ENCODE data around the gene AOC2.

AOC2 gene

GRCh38 chr17:42844271-42844670, at the start of gene AOC2:
Gene AOC2 (plus strand): TSS chr17:42844580. CDS start chr17:42844627, 47 bp downstream.
- DNase-seq: no peak

GRCh38 chr17:42795061-42795460, 49.3 kb upstream of the AOC2 start:
- no peak for DNase-seq

DNA sequence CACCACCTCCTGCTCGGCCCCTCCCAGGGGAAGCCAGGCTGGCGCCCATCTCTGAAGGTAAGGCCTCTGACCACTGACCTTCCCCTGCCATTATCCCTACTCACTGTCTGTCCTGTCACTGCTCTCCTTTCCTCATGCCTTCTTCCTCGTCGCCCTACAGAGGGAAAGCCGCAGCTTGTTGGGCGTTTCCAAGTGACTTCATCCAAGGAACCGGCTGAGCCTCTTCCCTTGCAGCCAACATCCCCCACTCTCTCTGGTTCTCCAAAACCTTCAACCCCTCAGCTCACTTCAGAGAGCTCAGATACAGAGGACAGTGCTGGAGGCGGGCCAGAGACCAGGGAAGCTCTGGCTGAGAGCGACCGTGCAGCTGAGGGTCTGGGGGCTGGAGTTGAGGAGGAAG, 48.9 kb upstream of the AOC2 start:
- no peak for DNase-seq

- DNase-seq: no peak
Measured at GRCh38 chr17:42796066-42796758, 48.2 kb upstream of the AOC2 start.

DNA sequence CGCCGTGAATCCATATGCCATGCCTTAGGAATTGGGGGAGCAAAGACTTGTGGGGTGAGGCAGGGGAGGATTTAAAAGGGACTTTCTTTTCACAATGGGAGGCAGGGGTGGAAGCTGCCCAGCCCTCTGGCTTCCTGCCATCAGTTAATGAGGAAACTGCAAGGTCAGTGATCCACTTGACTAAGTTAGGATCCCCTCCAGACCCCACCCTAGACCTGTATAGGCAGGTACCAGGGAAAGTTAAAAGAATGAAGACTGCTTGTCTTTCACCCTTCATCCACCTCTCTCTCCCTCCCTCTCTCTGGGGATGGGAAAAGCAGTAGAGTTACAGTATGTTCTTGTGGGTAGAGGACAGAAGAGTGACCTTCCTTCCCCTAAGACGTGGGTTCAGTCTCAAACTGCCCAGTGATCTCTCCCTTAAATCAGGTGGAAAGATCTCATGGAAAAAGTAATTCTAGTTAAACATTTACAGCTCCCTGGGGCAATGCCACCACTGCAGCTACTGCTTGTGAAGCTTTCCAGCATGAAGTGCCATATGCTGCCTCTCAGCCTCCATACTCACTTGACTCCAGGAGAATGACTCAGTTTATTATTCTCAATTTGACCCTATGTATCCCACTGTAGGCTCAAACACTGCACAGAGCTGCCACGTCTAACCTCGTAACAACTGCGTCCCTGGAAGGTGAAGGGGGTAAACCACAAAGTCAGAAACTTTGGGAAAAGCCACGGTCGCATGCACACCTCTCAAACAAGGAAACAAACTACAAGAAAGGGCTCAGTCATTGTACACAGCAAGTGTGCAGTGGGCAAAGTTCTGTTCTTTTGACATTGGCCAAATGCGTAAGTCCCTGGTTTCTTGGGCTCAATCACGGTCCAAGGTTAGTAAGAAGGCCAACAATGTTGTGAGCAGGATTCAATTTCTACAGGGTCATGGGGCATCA, 47.0 kb upstream of the AOC2 start:
- no peak for DNase-seq

- DNase-seq: no peak
Measured at GRCh38 chr17:42798011-42798382, 46.4 kb upstream of the AOC2 start.

DNA sequence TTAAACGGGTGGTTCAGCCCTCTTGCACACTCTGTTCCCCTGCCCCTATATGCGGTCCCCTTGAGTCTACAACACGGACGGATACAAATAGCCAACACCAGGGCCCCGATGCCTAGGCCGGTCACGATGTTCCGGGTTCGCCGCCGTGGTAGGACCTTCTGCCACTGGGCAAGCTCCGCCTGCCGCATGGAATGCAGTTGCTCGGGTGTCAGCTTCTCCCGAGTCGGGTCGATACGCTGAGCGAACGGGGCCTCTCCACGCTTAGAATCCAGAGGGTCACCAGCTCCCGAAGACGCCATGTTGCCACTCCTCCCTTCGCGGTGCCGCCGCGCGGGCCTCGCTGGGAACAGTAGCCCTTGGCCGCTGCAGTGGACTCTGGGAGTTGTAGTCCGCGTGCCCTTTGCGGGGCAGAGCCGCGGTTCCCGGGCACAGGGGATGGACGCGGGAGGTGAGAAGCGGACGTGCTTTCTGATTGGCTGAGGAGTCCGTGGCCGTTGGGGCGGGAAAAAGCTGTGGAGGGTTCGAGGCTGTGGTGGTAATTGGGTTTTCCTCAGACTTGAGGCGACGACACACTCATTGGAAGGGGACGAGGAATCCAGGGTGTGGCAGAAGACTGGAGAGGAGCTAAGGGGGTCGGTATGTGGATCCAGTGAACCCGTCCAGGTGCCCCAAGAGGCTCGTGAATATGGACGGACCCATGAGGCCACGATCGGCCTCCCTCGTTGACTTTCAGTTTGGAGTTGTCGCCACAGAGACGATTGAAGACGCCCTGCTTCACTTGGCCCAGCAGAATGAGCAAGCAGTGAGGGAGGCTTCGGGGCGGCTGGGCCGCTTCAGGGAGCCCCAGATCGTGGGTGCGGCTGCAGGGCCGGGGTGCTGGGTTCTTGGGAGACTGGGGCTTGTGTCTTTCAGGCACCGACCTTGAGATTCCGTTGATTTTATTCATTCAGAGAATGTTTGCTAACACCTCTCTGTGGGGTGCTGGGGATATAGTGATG, 45.7 kb upstream of the AOC2 start, which contains the start of the genes CNTD1 and COA3:
Gene CNTD1 (plus strand): TSS at position 479 of the 998 bp plus-strand sequence. CDS start 207 bp downstream, at position 686.
Gene COA3 (minus strand): TSS at position 322 of the 998 bp plus-strand sequence. CDS start 23 bp downstream, at position 299.
- DNase-seq: peak; percentile 79

- DNase-seq: no peak
Measured at GRCh38 chr17:42803074-42803883, 41.1 kb upstream of the AOC2 start.

- DNase-seq: no peak
Measured at GRCh38 chr17:42804918-42805367, 39.4 kb upstream of the AOC2 start.

DNA sequence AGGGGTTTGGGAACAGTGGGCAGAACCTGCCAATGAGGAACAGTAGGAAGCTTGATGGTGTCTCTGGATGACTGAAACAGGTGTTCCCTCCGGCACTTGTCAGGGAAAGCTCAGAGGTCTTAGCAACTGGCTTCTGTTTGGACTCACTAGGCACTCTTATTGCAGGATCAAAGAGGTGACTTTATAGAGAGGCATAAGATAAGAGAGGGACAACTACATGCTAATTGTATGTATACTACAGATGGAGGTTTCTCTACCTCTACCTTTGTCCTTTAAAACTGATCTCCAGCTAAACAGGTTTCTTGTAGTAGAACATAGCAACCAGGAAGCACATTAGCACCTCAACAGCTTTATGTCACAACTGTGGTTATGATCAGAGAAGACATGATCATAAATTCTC, 38.1 kb upstream of the AOC2 start:
- DNase-seq: no peak

GRCh38 chr17:42809250-42809649, 35.1 kb upstream of the AOC2 start:
- no peak for DNase-seq

- DNase-seq: no peak
Measured at GRCh38 chr17:42814633-42815399, 29.6 kb upstream of the AOC2 start.

DNA sequence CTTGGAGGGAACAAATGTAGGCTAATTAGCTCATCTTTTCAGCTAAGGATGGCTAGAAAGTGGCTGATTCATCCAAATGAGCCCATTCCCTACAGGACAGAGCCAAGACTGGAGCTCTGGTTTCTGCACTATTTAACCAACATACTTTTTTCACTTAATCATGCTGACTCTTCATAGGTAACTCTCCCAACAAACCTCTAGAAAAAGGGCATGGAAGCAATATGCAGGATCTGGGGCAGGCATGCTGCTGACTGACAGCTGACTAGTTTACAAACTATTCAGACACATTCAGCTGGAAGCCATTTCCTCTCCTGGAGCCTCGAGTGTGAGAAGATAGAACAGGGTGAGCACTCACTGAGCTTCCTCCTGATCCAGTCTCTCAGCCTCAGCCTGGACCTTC, 26.5 kb upstream of the AOC2 start:
- DNase-seq: no peak

DNA sequence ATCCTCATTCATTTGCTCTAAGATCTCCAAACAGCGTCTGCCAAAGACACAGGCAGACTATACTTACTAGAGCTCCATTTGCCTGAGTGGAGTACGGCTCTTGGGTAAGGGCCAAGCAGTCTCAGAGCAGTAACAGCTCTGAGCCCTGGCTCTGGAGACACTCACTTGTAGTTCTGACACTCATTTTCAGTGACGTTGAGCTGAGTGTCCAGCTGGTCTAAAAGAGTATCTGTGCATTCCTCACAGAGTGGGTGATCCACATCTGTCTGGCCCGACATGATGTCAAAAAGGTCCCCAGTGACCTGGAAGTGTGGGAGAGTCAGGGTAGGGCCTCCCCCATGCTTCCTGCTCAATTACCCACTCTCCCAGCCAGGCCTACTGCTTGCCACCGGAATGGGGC, 26.0 kb upstream of the AOC2 start:
- no peak for DNase-seq

- peak; percentile 73 for DNase-seq
Measured at GRCh38 chr17:42819939-42820535, 24.3 kb upstream of the AOC2 start.

GRCh38 chr17:42821176-42821575, 23.2 kb upstream of the AOC2 start:
- no peak for DNase-seq

DNA sequence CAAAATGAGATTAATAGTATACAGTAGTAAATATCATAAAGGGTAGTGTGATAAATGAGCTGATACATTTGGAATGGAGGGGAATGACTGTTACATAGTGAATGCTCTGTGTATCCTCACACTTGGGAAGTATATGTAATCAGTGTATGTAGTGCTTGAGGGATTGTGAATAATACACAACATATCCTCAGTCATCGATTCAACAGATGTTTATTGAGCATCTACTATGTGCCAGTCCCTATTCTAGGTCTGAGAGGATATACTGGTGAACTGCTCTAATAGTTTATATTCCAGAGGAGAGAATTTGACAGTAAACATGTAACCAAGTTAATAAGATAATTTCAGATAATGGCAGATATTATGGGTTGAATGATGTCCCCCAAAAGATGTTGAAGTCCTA, 16.9 kb upstream of the AOC2 start:
- no peak for DNase-seq

GRCh38 chr17:42830971-42831370, 13.4 kb upstream of the AOC2 start:
- no peak for DNase-seq

DNA sequence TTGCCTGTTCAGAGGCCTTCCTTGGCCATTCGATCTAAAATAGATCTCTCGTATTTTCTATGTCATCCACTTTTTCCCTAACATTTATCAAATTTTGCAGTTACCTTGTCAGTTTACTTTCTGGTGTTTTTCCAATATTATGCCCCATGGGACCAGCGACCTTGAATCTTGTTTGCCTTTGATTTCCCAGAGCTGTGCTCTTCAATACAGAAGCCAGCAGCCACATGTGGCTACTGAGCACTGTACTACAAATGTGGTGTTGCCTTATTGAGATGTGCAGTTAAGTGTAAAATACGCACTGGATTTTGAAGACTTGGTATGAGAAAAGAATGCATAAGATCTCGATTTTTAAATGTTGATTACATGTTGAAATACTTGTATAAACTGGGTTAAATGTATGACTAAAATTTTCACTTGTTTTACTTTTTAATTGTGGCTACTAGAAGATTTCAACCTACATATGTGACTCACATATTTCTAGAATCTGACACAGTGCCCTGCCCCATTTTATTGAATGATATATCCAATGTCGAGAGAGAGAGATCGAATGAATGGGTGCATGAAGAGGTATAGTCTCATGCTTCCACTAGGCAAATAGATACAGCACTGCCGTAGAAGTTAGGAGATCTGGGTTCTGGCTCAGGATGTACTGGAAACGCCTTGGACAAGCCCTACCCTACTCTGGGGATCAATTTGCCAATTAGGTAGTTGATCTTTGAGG, 12.0 kb upstream of the AOC2 start:
- DNase-seq: no peak

All from CD4-positive, alpha-beta T cell treated with Interleukin-10 for 1 hour (primary cell).